NCI-H748 (cell line): ENCODE results near the gene NNAT.
"Not testable (repeated sequence)": the region's sequence is repeated elsewhere in the genome, so short reads cannot be mapped to it uniquely, and the experiment has no call there.

Experiments
- DNase-seq: peaks from one replicate; lab custom pipeline; 2025; ENCODE audit not compliant: unreplicated experiment; lab: John Stamatoyannopoulos, UW

The NNAT gene

DNA sequence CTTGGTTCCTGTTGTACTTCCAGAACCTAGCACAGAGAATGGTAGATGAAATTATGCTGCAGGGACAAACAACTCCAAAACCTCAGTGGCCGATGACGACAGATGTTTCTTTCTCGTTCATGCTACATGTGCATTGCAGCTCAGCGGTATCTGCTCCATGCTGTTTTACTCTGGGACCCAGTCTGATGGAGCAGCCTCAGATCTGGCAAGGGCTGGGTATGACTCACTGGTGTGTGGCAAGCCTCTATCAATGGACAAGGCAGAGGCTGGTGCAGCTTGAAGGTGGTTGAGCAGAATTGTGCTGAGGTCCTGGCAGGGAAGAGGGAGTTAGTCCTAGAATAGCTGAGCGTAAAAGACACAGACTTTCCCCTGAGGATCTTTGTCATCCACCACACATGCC, 17.0 kb downstream of the NNAT start:
- DNase-seq, result no peak

GRCh38 chr20:37539424-37539823, 18.4 kb downstream of the NNAT start:
- no peak for DNase-seq

DNA sequence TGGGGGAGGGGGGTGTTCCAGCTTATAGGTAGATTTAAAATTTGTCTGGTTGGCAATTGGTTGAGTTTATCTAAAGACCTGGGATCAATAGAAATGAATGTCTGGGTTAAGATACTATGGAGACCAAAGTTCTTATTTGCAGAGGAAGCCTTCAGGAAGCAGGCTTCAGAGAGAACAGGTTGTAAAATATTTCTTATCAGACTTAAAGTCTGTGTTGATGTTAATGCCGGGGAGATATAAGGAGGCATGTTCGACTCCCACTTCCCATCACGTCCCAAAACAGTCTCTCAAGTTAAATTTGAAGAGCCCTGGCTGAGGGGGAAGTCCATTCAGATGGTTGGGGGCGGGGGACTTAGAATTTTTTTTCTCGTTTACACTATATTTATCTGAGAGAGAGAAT, 19.0 kb downstream of the NNAT start:
- no peak for DNase-seq

- not testable (repeated sequence) for DNase-seq
These were observed 19.8 kb downstream of the NNAT start for GRCh38 chr20:37540838-37541237.

DNA sequence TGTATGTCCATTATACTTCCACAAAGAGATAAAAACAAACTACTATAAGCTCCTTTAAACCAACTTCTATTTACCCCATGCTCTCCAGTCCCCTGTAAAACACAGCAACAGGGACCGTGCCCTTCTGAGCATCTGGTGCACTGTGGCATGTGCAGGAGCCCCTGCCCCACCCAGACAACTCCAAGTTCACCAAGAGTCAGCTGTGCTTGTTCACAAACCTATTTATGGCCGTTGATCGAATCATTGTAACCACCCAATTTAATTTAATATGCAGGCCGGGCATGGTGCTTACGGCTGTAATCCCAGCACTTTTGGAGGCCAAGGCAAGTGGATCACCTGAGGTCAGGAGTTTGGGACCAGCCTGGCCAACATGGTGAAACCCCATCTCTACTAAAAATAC, 20.3 kb downstream of the NNAT start:
- DNase-seq, result no peak

- DNase-seq, result no peak
These were observed 21.2 kb downstream of the NNAT start for GRCh38 chr20:37542281-37542680.

DNA sequence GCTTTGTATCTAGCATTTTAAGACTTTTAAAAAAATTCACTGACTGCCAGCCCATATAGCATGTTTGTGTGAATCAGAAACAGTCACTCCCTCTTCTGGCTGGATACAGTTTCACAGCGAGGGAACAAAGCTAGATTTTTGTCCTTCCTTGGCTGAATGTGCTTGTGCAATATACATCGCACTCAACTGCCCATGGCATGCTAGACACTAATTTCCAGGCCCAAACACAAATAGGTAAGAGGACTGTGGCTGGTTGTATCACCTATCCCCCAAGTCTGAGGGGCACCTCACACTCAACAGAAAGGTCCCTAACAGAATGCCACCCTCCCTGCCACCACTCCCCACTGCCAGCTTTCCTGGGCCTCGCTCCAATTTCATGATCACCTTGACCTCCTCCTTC, 22.8 kb downstream of the NNAT start:
- DNase-seq, result no peak

- no peak for DNase-seq
These were observed 23.3 kb downstream of the NNAT start for GRCh38 chr20:37544386-37544785.

GRCh38 chr20:37545516-37545915, 24.5 kb downstream of the NNAT start:
- no peak for DNase-seq

GRCh38 chr20:37547912-37548311, 26.9 kb downstream of the NNAT start:
- DNase-seq, result no peak

DNA sequence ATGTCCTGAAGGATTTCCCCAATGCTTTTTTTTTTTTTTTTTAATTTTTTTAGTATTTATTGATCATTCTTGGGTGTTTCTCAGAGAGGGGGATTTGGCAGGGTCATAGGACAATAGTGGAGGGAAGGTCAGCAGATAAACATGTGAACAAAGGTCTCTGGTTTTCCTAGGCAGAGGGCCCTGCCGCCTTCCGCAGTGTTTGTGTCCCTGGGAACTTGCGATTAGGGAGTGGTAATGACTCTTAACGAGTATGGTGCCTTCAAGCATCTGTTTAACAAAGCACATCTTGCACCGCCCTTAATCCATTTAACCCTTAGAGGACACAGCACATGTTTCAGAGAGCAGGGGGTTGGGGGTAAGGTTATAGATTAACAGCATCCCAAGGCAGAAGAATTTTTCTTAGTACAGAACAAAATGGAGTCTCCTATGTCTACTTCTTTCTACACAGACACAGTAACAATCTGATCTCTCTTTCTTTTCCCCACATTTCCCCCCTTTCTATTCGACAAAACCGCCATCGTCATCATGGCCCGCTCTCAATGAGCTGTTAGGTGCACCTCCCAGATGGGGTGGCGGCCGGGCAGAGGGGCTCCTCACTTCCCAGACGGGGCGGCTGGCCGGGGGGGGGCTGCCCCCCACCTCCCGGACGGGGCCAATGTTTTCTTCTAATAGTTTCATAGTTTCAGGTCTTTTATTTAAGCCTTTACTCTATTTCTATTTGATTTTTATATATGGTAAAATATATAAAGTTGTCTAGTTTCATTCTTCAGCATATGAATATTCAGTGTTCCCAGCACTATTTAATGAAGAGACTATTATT, 29.3 kb downstream of the NNAT start:
- not testable (repeated sequence) for DNase-seq

- not testable (repeated sequence) for DNase-seq
These were observed 30.6 kb downstream of the NNAT start for GRCh38 chr20:37551660-37552059.

GRCh38 chr20:37552415-37552814, 31.4 kb downstream of the NNAT start:
- DNase-seq, result no peak

GRCh38 chr20:37554721-37555298, 33.8 kb downstream of the NNAT start:
- DNase-seq, result not testable (repeated sequence)

DNA sequence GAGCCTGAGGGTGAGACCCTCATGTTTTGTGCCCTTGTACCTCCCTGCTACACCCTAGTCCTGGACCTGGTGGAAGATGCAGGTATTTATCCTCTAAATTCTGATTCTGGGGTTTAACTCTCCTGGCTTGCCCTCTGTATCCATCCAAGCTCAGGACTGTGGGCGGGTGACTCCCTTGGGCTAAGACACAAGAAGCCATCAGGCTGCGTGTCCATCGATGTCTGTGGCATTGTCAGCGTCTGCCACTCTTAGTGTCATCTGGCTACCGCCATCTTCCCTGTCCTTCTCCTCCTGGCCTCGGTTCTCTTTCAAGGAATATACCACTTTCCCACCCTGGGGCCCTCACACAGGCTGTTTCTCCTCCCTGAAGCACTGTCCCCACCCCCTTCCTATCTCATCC, 35.5 kb downstream of the NNAT start:
- DNase-seq, result no peak

DNA sequence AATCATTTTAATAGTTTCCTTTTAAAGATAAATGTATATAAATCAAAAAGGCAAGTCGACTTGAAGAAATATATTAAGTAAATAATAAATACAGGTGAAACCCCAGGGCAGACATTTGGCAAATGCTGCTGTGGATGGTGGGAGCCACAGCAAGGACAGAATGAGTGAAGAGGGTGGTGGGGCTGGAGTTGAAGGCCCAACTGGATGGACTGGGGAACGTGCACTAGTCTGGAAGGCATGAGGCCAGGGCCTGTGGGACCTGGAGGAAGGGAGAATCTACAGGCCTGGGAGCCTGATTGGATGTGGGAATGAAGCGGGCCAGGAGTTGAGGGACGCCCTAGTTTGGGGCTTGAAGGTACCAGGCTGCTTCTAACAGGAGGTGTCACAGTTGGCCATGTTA, 37.3 kb downstream of the NNAT start:
- no peak for DNase-seq

- no peak for DNase-seq
These were observed 37.7 kb downstream of the NNAT start for GRCh38 chr20:37558779-37559178.

DNA sequence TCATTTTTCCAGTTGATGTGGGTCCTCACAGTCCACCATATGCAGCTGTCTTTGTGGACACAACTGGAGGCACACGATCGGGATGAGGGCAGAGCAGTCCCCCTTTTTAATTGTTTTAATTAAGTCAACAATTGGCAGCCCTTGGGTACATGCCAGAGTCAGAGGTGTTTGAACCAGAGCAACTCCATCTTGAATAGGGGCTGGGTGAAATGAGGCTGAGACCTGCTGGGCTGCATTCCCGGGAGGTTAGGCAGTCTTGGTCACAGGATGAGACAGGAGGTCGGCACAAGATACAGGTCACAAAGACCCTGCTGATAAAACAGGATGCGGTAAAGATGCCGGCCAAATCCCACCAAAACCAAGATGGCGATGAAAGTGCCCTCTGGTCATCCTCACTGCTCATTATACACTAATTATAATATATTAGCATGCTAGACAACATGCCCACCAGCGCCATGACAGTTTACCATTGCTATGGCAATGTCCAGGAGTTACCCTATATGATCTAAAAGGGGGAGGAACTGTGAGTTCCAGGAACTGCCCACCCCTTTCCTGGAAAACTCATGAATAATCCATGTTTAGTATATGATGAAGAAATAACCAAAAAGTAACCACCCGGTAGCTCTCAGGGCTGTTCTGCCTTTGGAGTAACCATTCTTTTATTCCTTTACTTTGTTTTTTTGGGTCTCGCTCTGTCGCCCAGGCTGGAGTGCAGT, 38.4 kb downstream of the NNAT start:
- no peak for DNase-seq

- DNase-seq, result no peak
These were observed 39.6 kb downstream of the NNAT start for GRCh38 chr20:37560629-37561028.

DNA sequence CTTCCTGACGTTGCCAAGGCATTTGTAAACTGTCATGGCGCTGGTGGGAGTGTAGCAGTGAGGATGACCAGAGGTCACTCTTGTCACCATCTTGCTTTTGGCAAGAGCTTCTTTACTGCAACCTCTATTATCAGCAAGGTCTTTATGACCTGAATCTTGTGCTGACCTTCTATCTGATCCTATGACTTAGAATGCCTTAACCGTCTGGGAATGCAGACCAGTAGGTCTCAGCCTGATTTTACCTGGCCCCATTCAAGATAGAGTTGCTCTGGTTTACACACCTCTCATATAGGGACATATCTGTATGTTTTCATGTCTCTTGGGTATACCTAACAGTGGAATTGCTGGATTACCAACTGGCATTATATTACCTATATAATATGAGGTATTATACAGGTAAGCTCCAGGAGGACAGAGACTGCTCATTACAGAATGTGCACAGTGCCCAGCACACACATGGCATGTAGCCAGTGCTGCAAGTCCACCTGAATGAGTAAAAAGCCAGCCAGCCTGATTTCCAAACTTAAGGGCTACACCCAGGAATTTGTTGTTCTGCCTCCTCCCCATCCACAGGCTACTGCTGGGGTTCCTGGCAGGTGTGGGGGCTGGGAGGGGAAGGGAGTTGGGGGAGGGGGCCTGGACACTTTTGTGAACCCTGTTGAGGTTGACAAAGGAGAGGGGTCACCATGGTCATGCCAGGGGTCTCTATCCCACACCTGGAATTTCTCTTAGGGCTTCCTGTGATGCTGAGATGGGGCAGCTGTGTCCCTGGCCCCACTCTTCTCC, 41.8 kb downstream of the NNAT start:
- no peak for DNase-seq

DNA sequence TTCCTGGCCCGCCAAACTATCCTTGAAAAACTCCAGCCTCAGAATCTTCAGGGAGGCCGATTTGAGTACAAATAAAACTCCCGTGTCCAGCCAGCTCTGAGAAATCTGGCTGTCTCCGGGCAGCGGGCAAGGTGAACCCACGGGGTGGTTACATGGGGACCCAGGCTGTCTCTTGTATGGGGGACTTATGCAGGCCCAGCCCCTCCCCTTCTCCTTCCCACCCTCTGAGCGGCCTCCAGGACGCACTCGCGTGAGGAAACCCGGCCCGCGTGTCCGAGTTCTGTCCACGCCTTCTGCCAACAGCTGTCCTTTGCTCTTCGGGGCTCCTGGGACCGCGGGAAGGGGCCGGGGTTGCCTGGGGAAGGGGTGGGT, 43.0 kb downstream of the NNAT start:
- DNase-seq, result no peak
